ENCODE data around the gene ZNF491. TPM values are rescaled to one million over a fixed set of nuclear protein-coding genes. Genes with fewer than 3 reads are reported as not detected.
A peak's percentile ranks its signal among the peaks of the same experiment; 100 is the strongest.
"Not testable (repeated sequence)": the region's sequence is repeated elsewhere in the genome, so short reads cannot be mapped to it uniquely, and the experiment has no call there.

Gene ZNF491
- total and polyA plus RNA-seq, 4 experiments from 2014 or later: 0.34 to 3.0 (median 2.0) TPM; not detected in 1

DNA sequence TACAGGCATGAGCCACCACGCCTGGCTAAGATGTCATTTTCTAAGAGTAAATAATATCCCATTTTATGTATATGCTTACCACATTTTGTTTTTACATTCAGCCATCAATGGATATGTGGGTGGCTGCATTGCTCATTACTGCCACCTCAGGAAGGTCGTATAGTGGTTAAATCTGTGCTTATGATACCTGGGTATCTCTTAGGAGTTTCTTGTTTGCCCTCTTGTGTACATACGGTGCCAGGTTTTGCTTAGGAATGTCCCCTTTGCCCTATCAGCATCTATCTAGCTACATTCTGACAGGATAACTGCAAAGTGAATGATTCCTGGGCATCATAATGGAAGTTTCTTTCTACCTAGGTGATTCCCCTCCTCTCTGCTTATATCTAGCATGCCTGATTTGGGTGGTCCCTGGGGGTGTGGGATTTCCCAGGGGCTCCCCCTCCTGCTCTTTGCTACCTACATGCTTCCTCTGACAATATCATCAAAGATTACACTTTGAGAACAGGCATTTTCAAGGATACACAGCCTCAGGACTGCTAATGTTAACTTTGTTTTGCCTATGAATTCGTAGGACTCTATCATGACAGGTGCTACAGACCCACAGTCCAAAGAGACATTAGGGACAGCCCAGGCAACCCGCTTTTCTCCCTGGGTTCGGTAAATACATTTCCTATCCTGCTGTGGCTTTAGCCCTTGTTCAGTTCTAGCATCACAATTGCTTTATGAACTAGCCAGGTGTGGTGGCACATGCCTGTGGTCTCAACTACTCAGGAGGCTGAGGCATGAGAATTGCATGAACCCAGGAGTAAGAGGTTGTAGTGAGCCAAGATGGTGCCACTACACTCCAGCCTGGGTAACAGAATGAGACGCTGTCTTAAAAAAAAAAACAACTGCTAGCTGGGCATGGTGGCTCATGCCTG, 30.9 kb downstream of the ZNF491 start:
- H3K4me1 Mint-ChIP-seq; H3K27ac ChIP-seq (ENCODE audit: low read depth, low read length); H3K27me3 ChIP-seq (ENCODE audit: insufficient read depth, low read length); H3K4me3 ChIP-seq (ENCODE audit: low read length in 2 of 2); H3K27ac Mint-ChIP-seq; CTCF ChIA-PET (ENCODE audit: partially characterized antibody); H3K4me3 Mint-ChIP-seq; POLR2A ChIA-PET (ENCODE audit: partially characterized antibody); intact Hi-C loops (cut with micrococcal nuclease); DNase-seq; H3K27me3 Mint-ChIP-seq; H3K4me1 ChIP-seq (ENCODE audit: insufficient read depth, low read length): not testable (repeated sequence)
- peaks cover 19 to 33% of the 10 kb centered on the region in 2 donors for H3K9me3 ChIP-seq (ENCODE audit: control insufficient read depth in 1 of 2, low read length in 2 of 2)
- Mint-ChIP-seq H3K9me3 (peaks cover 0 to 98% (median 84%) of the 10 kb centered on the region in 8 donors), H3K36me3 (peaks cover 71 to 74% of the 10 kb centered on the region in 2 donors)
- peaks cover 22% of the 10 kb centered on the region for H3K36me3 ChIP-seq (ENCODE audit: insufficient read depth, low read length)

DNA sequence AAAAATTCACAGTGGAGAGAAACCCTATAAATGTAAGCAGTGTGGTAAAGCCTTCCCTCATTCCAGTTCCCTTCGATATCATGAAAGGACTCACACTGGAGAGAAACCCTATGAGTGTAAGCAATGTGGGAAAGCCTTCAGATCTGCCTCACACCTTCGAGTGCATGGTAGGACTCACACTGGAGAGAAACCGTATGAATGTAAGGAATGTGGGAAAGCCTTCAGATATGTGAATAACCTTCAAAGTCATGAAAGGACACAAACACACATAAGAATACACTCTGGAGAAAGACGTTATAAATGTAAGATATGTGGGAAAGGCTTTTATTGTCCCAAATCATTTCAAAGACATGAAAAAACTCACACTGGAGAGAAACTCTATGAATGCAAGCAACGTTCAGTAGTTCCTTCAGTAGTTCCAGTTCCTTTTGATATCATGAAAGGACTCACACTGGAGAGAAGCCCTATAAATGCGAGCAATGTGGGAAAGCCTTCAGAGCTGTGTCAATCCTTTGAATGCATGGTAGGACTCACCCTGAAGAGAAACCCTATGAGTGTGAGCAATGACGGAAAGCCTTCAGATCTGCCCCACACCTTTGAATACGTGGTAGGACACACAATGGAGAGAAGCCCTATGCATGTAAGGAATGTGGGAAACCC, 34.1 kb downstream of the ZNF491 start:
- DNase-seq: no peak
- Histone ChIP-seq H3K9me3 (ENCODE audit: control insufficient read depth in 1 of 2, low read length in 2 of 2) (peaks cover 19 to 34% of the 10 kb centered on the region in 2 donors), H3K36me3 (ENCODE audit: insufficient read depth, low read length) (peaks cover 22% of the 10 kb centered on the region), H3K27me3 (ENCODE audit: insufficient read depth, low read length) (no peaks in the 10 kb centered on the region), H3K4me3 (ENCODE audit: low read length in 2 of 2) (no peak overlapping the region), H3K27ac (ENCODE audit: low read depth, low read length) (no peak overlapping the region), H3K4me1 (ENCODE audit: insufficient read depth, low read length) (no peaks in the 10 kb centered on the region)
- Mint-ChIP-seq H3K9me3 (peaks cover 0 to 95% (median 86%) of the 10 kb centered on the region in 8 donors), H3K36me3 (peaks cover 61% of the 10 kb centered on the region in 2 donors), H3K27me3 (no peaks in the 10 kb centered on the region), H3K4me1 (no peaks in the 10 kb centered on the region), H3K4me3 (no peak overlapping the region), H3K27ac (peak overlapping the region in 1 of 7 donors; percentile 48)
- intact Hi-C loops (cut with micrococcal nuclease): no loop called here
- ChIA-PET CTCF (ENCODE audit: partially characterized antibody) (no interaction called here), POLR2A (ENCODE audit: partially characterized antibody) (no interaction called here)

DNA sequence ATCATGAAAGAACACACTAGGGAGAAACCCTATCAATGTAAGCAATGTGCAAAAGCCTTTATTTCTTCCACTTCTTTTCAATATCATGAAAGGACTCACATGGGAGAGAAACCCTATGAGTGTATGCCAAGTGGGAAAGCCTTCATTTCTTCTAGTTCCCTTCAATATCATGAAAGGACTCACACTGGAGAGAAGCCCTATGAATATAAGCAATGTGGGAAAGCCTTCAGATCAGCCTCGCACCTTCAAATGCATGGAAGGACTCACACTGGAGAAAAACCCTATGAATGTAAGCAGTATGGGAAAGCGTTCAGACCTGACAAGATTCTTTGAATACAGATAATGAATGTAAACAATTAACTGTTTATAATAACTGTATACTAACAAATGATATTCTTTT, 35.2 kb downstream of the ZNF491 start:
- Mint-ChIP-seq H3K27ac (no peak overlapping the region), H3K4me1 (no peaks in the 10 kb centered on the region), H3K36me3 (peaks cover 52 to 54% of the 10 kb centered on the region in 2 donors), H3K27me3 (no peaks in the 10 kb centered on the region), H3K4me3 (no peak overlapping the region), H3K9me3 (peaks cover 0 to 92% (median 78%) of the 10 kb centered on the region in 8 donors)
- DNase-seq: no peak
- Histone ChIP-seq H3K27me3 (ENCODE audit: insufficient read depth, low read length) (no peaks in the 10 kb centered on the region), H3K9me3 (ENCODE audit: control insufficient read depth in 1 of 2, low read length in 2 of 2) (peaks cover 19 to 34% of the 10 kb centered on the region in 2 donors), H3K27ac (ENCODE audit: low read depth, low read length) (no peak overlapping the region), H3K4me1 (ENCODE audit: insufficient read depth, low read length) (no peaks in the 10 kb centered on the region), H3K36me3 (ENCODE audit: insufficient read depth, low read length) (peaks cover 22% of the 10 kb centered on the region), H3K4me3 (ENCODE audit: low read length in 2 of 2) (no peak overlapping the region)
- ChIA-PET POLR2A (ENCODE audit: partially characterized antibody) (no interaction called here), CTCF (ENCODE audit: partially characterized antibody) (no interaction called here)
- intact Hi-C loops (cut with micrococcal nuclease): no loop called here

DNA sequence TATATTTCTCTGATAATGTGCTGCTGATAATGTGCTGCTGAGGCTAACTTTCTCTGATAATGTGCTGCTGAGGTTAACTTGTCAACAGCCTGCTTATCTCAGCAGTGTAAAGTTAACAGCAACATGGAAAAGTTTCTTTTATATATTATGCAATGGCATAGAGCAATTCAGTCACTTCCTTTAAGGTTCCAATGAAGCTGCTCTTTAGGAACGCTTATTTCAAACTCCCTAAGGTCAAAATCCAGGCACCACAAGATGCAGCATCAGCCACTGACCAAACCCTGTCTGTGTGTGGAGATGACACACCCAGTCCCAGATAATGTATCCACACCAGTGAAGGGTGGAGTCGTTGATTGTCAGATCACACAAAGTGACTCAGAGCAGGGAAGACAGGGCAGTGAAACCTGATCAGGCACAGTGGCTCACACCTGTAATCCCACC, 37.3 kb downstream of the ZNF491 start:
- H3K9me3 ChIP-seq (ENCODE audit: control insufficient read depth in 1 of 2, low read length in 2 of 2): peaks cover 19 to 34% of the 10 kb centered on the region in 2 donors
- Mint-ChIP-seq H3K9me3 (peaks cover 0 to 89% (median 70%) of the 10 kb centered on the region in 8 donors), H3K36me3 (peaks cover 32 to 38% of the 10 kb centered on the region in 2 donors), H3K27ac (peak overlapping the region in 1 of 7 donors; percentile 19)
- H3K36me3 ChIP-seq (ENCODE audit: insufficient read depth, low read length): peaks cover 22% of the 10 kb centered on the region
- H3K27ac ChIP-seq (ENCODE audit: low read depth, low read length); DNase-seq; POLR2A ChIA-PET (ENCODE audit: partially characterized antibody); H3K4me1 ChIP-seq (ENCODE audit: insufficient read depth, low read length); H3K27me3 Mint-ChIP-seq; H3K27me3 ChIP-seq (ENCODE audit: insufficient read depth, low read length); H3K4me1 Mint-ChIP-seq; H3K4me3 ChIP-seq (ENCODE audit: low read length in 2 of 2); intact Hi-C loops (cut with micrococcal nuclease); H3K4me3 Mint-ChIP-seq: not testable (repeated sequence)
- CTCF ChIA-PET (ENCODE audit: partially characterized antibody): interaction anchor here (0.7 kb wide), 1 partner anchor 617 kb away, joined by 3 read pairs; no protein-coding TSS in a partner anchor

DNA sequence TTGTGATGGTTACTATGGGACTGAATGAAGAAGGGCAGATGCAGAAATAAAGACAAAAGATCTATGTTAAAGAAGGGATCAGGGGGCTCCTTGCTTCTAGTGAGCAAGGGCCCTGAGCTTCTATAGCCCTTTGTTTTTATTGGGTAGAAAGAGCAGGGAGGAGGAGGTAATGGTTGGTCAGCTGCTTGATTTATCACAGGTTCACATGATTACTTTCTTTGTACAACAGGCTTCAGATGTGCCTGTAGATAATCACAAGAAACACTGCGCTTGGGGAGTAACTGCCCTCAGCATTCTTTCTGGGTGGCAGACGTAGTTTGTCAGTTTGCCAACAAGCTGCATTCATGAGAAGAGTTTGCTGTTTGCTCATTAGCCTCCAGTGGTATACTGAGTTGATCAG, 45.4 kb downstream of the ZNF491 start:
- H3K4me1 ChIP-seq (ENCODE audit: insufficient read depth, low read length): peaks cover 5% of the 10 kb centered on the region
- ChIA-PET CTCF (ENCODE audit: partially characterized antibody) (no interaction called here), POLR2A (ENCODE audit: partially characterized antibody) (no interaction called here)
- Mint-ChIP-seq H3K4me3 (no peak overlapping the region), H3K9me3 (peaks cover 0 to 23% (median 12%) of the 10 kb centered on the region in 8 donors), H3K36me3 (peaks cover 0 to 3% of the 10 kb centered on the region in 2 donors), H3K4me1 (peaks cover 3 to 11% (median 6%) of the 10 kb centered on the region in 4 donors), H3K27me3 (peaks cover 1% of the 10 kb centered on the region in 2 donors), H3K27ac (no peak overlapping the region)
- intact Hi-C loops (cut with micrococcal nuclease): no loop called here
- H3K27me3 ChIP-seq (ENCODE audit: insufficient read depth, low read length): no peaks in the 10 kb centered on the region
- DNase-seq: no peak
- H3K36me3 ChIP-seq (ENCODE audit: insufficient read depth, low read length): no peaks in the 10 kb centered on the region
- no peak overlapping the region for H3K4me3 ChIP-seq (ENCODE audit: low read length in 2 of 2)
- no peaks in the 10 kb centered on the region for H3K9me3 ChIP-seq (ENCODE audit: control insufficient read depth in 1 of 2, low read length in 2 of 2)
- H3K27ac ChIP-seq (ENCODE audit: low read depth, low read length): no peak overlapping the region

DNA sequence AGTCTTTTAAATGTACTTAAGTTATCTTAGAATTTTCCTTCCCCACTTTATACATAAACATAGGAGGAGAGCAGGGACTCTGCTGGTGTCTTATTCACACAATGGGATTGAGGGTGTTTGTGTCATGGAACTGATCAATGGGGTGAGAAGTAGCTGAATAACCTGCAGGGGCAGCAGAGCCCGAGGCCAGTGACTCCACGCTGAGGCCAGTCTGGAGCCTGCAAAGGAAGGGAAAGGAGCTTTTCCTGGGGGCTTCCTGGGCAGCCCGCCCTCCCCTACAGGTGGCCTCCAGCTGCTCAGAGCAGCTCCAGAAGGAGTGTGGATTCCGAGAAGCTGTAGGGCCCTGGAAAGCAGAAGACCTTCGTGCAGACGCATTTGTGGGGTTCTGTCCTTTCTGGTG, 49.3 kb downstream of the ZNF491 start:
- Mint-ChIP-seq H3K27ac (peak overlapping the region in 4 of 7 donors; percentile 11 to 94 (median 64)), H3K4me1 (peaks cover 13 to 27% (median 15%) of the 10 kb centered on the region in 4 donors), H3K36me3 (peaks cover 11 to 16% of the 10 kb centered on the region in 2 donors), H3K4me3 (peak overlapping the region in 3 of 8 donors; percentile 49 to 91 (median 89))
- CTCF ChIA-PET (ENCODE audit: partially characterized antibody): interaction anchor here (1.4 to 1.5 kb wide), 2 partner anchors 50 to 117 kb away, joined by 3 to 8 read pairs; partner anchors contain the start of genes ZNF491 and ZNF763
- H3K36me3 ChIP-seq (ENCODE audit: insufficient read depth, low read length); H3K4me3 ChIP-seq (ENCODE audit: low read length in 2 of 2); H3K27me3 ChIP-seq (ENCODE audit: insufficient read depth, low read length); POLR2A ChIA-PET (ENCODE audit: partially characterized antibody); H3K9me3 ChIP-seq (ENCODE audit: control insufficient read depth in 1 of 2, low read length in 2 of 2); H3K27ac ChIP-seq (ENCODE audit: low read depth, low read length); DNase-seq; H3K27me3 Mint-ChIP-seq; H3K9me3 Mint-ChIP-seq: not testable (repeated sequence)
- intact Hi-C loops (cut with micrococcal nuclease): loop anchor here (1.0 kb wide), 1 partner anchor 49 kb away; the partner anchor contains the start of gene ZNF491
- H3K4me1 ChIP-seq (ENCODE audit: insufficient read depth, low read length): peaks cover 19% of the 10 kb centered on the region

DNA sequence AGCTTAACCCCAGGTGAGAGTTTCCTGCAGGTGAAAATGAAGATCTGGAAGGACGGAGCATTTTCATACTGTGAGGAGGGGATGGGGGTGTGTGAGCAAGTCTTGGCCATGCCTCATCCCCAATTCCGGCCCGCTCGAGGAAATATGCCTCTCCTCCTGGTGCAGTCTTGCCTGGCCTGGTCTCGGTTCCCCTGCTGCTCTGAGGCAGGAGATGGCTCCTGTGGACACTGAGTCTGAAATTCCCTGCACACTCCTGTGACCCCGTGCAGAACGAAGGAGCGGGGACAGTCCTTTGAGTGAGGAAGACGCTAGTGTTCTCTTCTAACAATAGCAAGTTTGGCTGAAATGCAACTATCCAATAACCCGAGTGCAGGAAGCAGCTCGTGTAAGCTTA, 49.9 kb downstream of the ZNF491 start:
- H3K4me1 Mint-ChIP-seq: peaks cover 13 to 27% (median 15%) of the 10 kb centered on the region in 4 donors

More for the DNA sequence above, 49.9 kb downstream of the ZNF491 start:
- Histone ChIP-seq H3K36me3 (ENCODE audit: insufficient read depth, low read length) (no peaks in the 10 kb centered on the region), H3K27me3 (ENCODE audit: insufficient read depth, low read length) (no peaks in the 10 kb centered on the region), H3K4me1 (ENCODE audit: insufficient read depth, low read length) (peaks cover 19% of the 10 kb centered on the region), H3K4me3 (ENCODE audit: low read length in 2 of 2) (peak overlapping the region in 1 of 2 donors; percentile 82), H3K27ac (ENCODE audit: low read depth, low read length) (peak overlapping the region; percentile 61), H3K9me3 (ENCODE audit: control insufficient read depth in 1 of 2, low read length in 2 of 2) (no peaks in the 10 kb centered on the region)
- peaks cover 1% of the 10 kb centered on the region in 2 donors for H3K27me3 Mint-ChIP-seq
- DNase-seq: no peak
- ChIA-PET POLR2A (ENCODE audit: partially characterized antibody) (interaction anchor here (1.3 kb wide), 1 partner anchor 35 kb away, joined by 5 read pairs; no protein-coding TSS in a partner anchor), CTCF (ENCODE audit: partially characterized antibody) (interaction anchor here (1.4 to 1.5 kb wide), 3 partner anchors 50 to 312 kb away, joined by 3 to 8 read pairs (median 3); partner anchors contain the start of genes ZNF491 and ZNF763)
- peaks cover 14 to 16% of the 10 kb centered on the region in 2 donors for H3K36me3 Mint-ChIP-seq
- intact Hi-C loops (cut with micrococcal nuclease): loop anchor here (1.0 kb wide), 1 partner anchor 50 kb away; the partner anchor contains the start of gene ZNF491
- H3K4me3 Mint-ChIP-seq: peak overlapping the region; percentile 89 to 94 (median 90)
- H3K9me3 Mint-ChIP-seq: peaks cover 0 to 11% (median 4%) of the 10 kb centered on the region in 8 donors
- peak overlapping the region; percentile 64 to 94 (median 92) for H3K27ac Mint-ChIP-seq

Measured in CD4-positive, alpha-beta memory T cell (primary cell).